ENCODE measurements around the gene XYLT1.
"Not testable (repeated sequence)": the region's sequence is repeated elsewhere in the genome, so short reads cannot be mapped to it uniquely, and the experiment has no call there.

XYLT1 gene

DNA sequence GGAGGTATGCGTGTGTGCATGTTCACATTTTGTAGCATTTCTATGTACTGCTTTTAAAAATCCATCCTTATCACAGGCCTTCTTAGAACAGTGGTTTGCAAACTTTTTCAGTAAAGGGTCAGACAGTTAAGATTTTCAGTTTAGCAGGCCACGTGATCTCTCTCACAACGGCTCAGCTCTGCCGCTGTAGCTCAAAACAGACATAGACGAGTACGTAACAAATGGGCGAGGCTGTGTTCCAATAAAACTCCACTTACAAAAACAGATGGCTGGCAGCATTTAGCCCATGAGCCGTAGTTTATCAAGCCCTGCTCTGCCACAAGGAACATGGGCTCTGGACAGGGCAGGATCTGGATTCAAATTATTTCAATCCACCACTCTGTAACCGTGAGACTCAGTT lies 141.8 kb downstream of the XYLT1 start:
- DNase-seq, result no peak

DNA sequence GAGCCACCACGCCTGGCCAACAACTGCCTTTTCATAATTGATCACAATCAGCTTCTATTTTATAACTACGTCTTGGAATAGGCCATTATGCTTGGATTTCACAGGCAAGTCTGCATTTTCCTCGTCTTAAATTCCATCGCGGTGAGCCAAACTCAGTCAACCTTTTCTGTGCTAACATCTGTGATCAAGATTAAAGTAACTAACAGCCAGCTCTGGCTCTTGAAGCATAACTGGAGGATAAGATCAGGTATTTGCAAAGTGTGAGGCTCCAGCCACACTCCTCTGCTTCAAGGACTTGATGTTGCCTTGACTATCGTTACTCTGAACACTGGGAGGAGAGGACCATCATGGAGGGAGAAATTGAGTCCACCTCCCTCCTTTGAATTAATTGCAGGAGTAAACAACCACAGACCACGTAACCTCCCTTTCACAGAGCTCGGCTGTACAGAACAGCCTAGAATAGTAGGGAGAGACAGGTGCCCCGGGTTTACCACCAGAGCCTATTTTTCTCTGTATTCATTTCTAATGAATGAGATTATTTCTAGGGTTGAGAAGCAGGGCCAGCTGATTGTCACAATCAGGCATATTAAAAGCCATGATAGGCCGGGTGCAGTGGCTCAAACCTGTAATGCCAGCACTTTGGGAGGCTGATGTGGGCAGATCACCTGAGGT lies 143.0 kb downstream of the XYLT1 start:
- DNase-seq, result no peak

DNA sequence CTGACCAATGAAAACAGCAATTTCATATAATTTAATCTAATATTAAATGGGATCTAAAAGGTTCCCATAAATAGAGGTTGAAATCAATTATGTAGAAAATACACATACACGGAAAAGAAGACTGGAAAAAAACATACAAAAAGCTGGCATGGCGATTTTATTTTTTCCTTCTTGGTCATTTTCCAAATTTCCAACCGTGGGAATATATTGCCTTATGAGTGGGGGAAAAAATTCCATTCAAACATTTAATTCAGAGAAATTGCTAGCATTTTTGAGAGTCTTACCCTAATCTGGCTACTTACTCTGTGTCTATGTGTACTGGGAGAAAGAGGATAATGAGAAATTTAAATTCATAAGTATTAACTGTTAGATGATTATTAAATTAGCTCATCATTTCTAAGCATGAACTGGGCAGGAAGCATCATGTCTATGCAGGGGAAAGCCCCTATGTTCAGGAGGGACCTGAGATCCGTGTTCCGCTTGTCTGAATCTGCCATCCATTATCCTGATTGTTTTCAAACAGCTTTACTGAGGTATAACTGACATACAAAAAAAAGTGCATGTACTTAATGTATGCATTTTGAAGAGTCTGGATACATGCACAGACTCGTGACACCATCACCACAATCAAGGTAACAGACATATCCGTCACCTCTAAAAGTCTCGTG lies 145.2 kb downstream of the XYLT1 start:
- DNase-seq, result no peak

DNA sequence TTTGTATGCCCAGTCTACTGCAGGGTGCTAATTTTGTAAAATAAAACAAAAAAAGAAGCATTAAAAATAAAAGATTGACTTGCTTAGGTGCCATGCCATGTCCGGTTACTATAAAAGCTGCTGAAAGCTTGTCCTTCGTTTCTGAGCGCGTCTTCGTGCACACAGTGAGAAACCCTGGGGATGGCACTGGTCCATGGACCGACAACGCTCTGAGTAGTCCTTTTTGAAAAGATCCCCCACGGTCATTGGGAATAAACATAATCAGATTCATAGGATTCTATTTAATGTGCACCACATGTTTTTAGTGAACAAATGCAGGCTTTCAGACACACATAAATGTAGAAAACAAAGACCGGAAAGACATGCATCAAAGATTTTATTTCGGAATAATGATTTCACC lies 146.3 kb downstream of the XYLT1 start:
- DNase-seq, result no peak

DNA sequence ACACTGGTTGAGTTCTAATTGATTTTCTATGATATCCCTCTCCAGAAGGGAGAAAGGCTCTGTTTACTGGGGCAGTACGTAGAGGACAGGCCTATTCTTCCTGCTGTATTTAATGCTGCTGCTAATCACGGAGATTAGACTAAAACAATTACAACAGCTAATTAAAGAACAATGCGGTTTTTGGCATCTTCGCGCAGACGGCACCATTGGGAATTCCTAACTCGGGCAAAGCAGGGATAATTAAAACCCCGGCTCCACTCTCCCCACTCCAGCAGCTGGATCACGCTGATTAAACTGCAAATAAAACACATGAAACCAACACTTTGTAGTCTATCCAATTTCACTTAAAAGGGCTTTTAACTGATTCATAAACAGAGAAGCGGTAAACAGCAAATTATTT lies 147.6 kb downstream of the XYLT1 start:
- no peak for DNase-seq

DNA sequence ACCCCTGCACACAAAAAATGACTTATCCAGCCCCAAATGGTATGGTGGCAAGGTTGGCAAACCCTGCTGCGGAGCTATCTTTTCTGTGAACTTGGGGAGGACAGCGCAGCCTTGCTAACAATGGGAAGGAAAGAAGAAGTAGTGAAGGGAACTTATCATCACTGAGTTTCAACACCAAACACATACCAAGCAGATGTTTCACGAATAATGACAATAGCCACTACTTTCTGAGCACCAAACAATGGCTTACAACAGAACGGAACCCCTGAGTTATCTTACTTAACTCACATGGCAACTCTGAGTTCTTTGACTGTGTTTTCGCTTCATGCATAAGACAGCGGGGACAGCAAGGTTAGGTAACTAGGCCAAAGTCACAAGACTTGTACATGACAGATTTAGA lies 148.9 kb downstream of the XYLT1 start:
- DNase-seq, result no peak

DNA sequence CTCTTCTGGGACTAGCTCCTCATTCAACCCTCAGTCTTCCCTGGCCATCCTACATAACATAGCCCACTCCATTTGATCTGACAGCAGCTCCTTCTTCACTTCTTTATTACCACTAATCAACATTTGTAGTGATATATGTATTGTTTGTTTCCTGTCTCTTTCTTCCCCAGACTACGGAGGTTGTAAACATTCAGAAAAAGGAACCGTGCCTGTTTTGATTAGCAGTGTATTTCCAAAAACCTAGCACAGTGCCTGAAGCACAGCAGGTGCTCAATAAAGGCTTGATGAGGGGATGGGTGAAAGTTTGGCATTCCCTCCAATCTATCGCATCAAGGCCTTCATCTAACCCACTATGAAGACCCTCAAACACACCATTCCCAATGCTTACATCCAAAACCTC lies 150.8 kb downstream of the XYLT1 start:
- no peak for DNase-seq

DNA sequence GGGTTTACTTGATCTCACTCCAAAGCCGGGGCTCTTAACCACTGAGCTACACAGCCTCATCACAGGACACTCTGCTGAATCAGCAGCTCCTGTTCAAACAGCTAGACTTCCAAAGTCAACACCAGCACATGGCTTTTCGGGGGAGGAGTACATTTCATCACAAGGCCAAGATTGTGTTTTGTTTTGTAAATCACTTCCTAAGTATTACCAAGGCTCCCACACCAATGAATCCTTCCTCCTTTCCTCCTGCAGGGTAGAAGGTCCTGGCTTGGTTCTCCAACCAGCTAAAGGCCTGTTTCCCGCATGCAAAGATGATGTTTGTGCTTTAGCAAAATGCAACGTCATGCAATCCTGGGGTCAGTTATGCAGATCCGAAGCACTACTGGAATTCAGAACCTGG lies 152.5 kb downstream of the XYLT1 start:
- DNase-seq, result no peak

DNA sequence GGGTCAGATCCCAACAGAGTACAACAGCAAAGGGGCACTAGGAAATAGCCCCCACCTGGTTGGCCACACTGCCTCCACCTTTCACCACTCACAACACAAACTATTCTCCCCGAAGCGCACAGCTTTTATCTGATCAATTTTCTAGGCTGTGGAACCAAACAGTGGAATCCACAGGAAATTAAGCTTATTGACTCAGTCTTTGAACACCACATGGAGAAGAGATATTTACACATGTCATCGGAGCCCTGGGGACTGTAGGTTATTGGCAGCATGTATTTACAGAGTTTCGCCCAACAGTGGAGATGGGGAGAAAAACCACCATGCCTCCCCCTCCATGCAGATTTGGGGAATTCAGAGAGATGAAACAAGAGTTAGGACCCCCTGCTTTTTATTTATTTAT lies 154.8 kb downstream of the XYLT1 start:
- no peak for DNase-seq

DNA sequence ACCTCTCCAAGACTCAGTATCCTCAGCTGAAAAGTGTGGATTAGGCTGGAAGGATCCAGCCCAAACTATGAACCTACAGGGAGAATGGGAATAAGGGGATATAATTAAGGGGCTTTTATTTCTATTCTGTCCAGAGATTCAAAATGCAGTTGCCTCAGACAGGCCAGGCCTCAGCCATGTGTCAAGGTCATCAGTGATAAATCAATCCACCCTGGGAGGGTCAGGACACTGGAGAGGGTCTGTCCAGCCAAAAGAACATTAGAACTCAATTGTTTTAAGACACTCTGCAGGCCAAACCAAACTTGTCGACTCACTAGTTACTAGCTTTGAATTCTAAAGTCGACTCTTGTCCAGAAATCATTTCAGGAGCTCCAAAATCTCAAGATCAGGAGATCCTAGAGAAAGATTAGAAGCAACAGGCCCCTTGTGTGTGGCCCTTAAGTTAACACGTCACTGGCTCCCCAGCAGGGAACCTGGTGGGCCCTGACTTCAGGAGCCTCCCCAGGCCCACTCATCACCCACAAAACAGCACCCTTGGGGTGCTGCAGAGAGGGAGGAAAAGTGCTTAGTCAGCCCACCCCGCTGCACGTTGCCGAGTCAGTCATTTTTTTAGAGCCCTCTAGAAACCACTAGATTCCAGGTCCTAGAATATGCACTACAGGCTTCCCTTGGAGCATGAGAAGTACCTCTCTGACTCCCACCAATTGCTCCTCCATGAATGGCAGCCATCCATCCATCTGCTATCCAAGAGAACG lies 156.8 kb downstream of the XYLT1 start:
- DNase-seq, result no peak

DNA sequence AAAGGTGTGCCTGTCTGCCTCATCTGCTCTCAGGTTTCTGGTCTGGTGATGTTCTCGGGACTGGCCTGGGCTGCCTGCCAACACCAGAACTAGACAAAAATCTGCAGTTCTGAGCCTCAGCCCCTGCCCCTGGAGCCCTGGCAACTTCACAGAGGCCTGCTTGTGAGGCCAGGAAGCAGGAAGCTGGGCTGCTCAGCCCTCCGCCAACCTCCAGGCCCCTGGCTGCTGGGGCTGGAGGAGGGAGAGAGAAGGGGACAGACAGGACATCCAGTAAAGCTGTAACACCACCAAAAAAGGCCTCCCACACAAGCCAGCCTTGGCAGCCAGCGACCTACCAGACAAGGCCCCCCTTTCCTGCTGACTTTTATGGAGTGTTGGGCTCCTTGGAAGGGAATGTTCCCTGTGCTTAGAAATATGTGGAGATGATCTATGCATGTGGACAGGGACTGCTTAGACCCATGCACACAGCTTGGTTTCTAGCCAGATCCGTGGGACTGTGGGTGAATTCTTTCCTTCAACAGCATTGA lies 157.6 kb downstream of the XYLT1 start:
- no peak for DNase-seq

DNA sequence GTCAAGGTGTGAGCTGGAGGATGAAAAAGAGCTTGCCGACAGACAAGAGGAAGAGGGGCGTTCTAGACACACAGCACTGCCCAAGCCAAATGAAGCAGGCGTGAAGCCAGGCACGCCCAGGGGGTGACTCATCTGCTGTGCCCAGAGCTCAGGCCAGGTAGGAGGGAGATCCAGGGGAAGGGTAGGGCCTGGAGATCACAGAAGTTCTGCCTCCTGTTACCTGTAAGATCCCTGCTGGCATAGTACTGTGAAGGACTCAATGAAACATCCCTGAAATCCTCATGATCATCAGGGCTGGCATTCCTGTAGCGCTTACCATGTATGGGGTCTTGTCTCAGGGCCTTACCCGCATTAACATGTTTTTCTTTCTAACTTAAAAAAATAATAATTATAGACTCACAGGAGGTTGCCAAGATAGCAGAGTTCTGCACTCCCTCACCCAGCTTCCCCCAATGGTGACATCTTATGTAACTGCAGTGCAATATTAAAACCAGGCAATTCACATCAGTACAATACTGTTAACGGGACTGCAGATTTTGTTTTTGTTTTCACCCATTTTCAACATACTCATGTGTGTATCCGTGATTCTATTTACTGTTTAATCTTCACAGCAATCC lies 158.6 kb downstream of the XYLT1 start:
- no peak for DNase-seq

DNA sequence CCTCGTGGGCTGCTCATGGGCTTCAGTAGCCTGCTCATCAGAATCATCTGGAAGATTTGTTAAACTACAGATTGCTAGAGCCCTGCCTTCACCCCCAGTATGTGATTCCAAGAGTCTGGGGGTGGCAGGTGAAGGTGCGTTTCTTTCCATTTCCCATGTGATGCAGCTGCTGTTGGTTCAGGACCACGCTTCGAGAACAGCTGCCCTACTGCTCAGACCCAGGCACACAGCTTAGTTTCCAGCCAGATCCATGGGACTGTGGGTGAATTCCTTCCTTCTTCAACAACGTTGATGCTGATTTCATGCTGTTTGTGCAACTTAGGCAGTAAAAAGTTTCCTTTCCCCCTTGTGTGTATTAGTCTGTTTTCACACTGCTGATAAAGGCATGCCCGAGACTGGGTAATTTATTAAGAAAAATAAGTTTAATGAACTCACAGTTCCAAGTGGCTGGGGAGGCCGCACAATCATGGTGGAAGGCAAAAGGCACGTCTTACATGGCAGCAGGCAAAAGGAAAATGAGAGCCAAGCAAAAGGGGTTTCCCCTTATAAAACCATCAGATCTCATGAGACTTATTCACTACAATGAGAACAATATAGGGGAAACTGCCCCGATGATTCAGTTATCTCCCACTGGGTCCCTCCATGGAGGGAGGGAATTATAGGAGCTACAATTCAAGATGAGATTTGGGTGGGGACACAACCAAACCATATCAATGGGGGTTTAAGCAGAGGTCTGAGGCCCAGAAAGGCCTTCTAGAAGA lies 159.2 kb downstream of the XYLT1 start:
- no peak for DNase-seq

DNA sequence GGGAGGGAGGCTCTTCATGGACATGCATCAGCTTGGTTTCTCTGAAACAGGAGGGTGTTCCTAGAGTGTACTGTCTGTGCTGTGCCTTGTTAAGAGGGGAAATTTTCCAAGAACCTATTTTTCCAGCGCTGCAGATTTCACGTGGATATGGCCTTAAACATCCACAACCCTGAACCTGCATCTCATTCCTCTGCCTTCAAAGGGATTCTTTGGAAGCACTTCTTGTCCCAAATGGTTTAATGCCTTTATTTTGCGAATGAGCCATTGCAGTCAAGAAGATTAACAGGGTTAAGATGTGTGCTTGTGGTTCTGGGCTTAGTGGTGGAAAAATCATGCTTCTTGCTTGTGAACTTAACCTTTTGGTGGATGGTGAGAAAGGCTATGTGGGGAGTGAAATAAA lies 161.2 kb downstream of the XYLT1 start:
- no peak for DNase-seq

DNA sequence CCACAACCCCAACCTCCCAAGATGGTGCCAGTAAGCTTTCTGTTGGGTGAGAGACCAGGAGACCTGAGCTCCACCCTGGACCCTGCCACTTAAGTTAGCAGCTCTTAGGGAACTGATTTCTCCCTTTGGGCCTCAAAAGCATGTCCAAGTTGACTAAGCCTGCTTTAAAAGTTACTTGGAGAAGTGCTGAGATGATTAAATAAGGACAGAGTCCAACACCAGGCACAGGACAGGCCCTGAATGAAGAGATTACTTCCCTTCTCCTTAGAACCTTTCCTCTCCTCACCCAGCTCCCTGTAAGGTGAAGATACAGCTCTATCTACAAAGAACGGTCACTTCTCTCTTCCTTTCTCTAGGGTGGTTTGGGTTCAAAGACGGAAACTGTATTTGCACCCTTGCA lies 162.6 kb downstream of the XYLT1 start:
- DNase-seq, result no peak

DNA sequence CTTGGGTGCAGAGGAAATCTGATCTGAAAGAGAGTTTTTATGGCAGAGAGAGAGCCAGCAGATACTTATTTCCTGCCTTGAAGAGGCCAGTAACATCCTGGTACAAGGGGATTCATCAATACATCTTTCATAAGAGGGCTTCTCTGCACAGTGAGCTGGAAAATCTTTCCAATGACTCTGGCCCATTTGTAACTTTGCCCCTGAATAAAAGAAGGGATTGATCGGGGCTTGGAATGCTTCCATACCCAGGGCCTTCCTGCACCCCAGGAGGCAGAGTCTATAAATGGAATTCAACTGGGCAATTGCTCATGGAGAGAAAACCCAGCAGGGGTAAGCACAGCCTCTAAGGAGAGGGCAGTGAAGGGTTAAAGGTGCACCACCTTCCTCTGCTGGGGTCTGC lies 163.3 kb downstream of the XYLT1 start:
- no peak for DNase-seq

DNA sequence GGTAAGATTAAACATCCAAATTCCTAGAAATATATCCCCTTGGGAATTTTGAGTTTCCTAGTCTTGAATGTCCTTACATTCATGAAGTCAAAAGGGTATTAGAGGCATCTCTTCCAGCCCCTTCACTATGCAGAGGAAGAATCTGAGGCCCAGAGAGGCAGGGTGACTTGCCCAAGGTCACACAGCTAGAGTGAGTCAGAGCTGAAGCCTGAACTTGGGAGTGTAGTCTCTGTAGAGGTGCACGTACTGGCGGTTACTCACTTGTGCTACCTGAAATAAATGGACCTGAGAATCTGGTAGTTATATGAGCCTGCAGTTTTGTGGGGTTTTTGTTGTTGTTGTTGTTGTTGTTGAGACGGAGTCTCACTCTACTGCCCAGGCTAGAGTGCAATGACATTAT lies 164.0 kb downstream of the XYLT1 start:
- no peak for DNase-seq

DNA sequence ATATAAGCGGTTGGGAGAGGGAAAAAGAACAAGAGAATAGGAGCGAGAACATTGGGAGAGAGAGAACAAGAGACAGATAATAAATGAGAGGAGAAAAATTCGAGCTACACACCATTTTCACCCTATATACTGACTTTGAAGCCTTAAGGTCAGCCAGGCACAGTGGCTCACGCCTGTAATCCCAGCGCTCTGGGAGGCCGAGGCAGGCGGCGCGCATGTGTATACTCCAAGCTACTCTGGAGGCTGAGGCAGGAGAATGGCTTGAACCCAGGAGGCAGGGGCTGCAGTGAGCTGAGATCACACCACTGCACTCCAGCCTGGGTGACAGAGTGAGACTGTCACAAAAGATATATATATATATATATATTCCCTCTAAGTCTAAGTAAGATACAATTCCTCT lies 164.5 kb downstream of the XYLT1 start:
- DNase-seq, result not testable (repeated sequence)

DNA sequence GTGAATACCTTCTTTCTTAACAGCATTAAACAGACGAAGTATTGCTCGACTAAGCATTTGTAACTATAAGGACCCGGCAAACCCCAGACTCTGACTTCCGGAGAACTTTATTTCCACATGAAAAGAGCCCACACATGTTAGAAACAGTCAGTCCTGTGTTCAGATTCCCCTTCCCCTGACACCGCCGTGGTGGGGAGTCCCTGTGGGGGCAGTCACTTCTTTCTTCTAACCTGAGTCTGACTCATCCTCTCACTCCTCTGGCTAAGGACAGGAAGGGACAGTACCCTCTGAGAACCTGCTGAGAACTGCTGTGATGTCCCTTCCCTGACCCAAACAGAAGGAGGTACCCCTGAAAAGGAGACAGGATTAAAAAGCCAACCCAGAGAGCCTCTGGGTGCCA lies 165.1 kb downstream of the XYLT1 start:
- DNase-seq, result no peak

DNA sequence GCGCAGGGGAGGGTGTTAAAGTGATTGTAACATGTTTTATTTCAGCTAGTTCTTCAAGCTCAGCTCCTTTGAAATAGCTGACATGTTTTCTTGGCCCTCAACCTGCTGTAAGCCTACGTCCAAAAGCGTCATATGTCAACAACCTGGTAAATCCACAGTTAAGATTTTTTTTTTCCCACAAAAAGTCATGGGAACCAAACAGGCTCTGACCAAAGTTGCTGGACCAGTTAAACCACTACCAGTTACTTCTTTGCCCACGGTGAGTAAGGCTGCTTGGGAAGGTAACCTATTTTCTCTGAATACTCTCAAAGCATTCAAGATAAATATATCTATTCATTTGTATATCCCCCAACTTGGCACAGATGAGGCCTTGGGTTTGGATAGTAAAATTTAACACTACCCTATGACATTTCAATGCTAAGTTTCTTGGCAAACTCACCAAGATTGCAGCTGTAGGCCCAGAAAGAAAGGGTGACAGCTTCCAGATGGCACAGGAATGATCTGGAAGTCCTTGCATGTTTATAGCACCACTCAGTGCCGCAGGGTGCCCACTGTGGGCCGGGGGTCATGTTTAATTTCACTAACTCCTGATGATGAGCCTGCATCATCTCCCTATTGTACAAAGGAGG lies 166.2 kb downstream of the XYLT1 start:
- no peak for DNase-seq

DNA sequence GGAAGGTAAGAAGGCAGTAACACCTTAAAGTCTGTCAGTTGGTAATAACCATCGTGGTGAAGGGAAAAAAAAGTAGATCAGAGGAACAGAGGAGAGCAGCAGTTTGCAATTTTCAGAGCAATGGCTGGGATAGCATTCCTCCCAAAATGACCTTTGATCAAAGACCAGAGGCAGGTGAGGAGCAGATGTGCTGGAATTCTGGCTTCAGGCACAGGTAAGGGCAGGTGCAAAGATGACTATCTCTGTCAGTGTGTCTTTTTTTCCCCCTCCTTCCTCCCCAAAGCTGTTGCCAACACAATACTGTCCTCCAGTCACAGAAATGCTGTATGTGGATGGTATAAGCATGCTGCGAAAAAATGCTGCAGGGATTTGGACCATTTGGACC lies 166.7 kb downstream of the XYLT1 start:
- DNase-seq, result no peak

DNA sequence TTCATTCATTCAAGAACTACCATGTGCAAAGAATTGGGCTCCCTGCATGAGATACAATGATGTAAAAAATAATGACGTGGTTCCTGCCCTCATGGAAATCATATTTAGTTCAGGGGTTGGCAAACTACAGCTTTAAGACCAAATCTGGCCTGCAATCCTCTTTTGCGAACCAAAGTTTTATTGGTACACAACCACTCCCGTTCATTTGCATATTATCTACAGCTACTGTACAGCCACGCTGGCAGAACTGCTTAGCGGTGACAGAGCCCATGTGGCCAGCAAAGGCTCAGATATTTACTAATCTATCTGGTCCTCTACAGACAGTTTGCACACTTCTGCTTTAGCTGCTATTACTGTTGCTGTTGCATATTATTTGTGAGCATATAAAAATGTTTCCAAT lies 167.7 kb downstream of the XYLT1 start:
- no peak for DNase-seq

Measured in NCI-H146 (cell line).